ENCODE results near the gene PTGES.

DNA sequence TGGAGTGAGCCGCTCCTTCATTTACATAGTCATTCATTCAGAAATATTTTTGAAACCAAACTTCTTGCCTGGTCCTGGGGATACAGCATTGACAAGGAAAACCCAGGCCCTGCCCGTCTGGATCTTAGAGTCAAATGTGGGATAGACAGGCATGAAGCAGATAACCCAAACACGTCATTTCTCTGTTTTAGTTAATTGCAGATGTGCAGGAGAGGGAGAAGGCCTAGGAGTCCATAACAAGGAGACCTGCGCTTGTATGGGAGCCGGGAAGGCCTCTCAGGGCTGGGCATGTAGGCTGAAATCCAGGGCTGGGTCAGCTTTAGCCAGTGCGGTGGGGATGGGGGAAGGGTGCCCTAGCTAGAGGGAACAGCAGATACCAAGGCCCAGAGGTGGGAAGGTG is 44.0 kb downstream of the PTGES start:
- TF ChIP-seq, protein P1, sequence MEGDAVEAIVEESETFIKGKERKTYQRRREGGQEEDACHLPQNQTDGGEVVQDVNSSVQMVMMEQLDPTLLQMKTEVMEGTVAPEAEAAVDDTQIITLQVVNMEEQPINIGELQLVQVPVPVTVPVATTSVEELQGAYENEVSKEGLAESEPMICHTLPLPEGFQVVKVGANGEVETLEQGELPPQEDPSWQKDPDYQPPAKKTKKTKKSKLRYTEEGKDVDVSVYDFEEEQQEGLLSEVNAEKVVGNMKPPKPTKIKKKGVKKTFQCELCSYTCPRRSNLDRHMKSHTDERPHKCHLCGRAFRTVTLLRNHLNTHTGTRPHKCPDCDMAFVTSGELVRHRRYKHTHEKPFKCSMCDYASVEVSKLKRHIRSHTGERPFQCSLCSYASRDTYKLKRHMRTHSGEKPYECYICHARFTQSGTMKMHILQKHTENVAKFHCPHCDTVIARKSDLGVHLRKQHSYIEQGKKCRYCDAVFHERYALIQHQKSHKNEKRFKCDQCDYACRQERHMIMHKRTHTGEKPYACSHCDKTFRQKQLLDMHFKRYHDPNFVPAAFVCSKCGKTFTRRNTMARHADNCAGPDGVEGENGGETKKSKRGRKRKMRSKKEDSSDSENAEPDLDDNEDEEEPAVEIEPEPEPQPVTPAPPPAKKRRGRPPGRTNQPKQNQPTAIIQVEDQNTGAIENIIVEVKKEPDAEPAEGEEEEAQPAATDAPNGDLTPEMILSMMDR (IDR thresholded peaks at IDR 0.05): no peak
- no peak for TF ChIP-seq POLR2A (IDR thresholded peaks at IDR 0.05)
